Raji (cell line): ENCODE results near the gene SSRP1.

Source experiments
- POLR2A ChIP-seq: IDR thresholded peaks from 2 replicates; pipeline ENCODE4 v1.6.1; 2011; ENCODE audit warnings: low read depth, low read length, control low read depth; ENCODE audit not compliant: insufficient read depth

Gene SSRP1

GRCh38 chr11:57335343-57336110, at the start of gene SSRP1:
TSS of gene SSRP1 (minus strand) at chr11:57335892. CDS start at chr11:57335121, 771 bp downstream.
- peak; percentile 80 for TF ChIP-seq POLR2A

GRCh38 chr11:57380975-57381374, 45.3 kb upstream of the SSRP1 start, which contains the start of gene PRG3:
TSS of gene PRG3 (minus strand) at chr11:57381150. CDS start at chr11:57380708, 442 bp downstream.
- TF ChIP-seq POLR2A: no peak

GRCh38 chr11:57379732-57380131, 44.0 kb upstream of the SSRP1 start:
- no peak for TF ChIP-seq POLR2A

GRCh38 chr11:57378186-57378585, 42.5 kb upstream of the SSRP1 start:
- TF ChIP-seq POLR2A: no peak

- no peak for TF ChIP-seq POLR2A
Observed at GRCh38 chr11:57377107-57377506, 41.4 kb upstream of the SSRP1 start.

GRCh38 chr11:57376095-57377090, 40.7 kb upstream of the SSRP1 start:
- no peak for TF ChIP-seq POLR2A

GRCh38 chr11:57375490-57375889, 39.8 kb upstream of the SSRP1 start:
- no peak for TF ChIP-seq POLR2A

GRCh38 chr11:57374966-57375365, 39.3 kb upstream of the SSRP1 start:
- no peak for TF ChIP-seq POLR2A

GRCh38 chr11:57373146-57373545, 37.5 kb upstream of the SSRP1 start:
- TF ChIP-seq POLR2A: no peak

- TF ChIP-seq POLR2A: no peak
Observed at GRCh38 chr11:57370941-57371340, 35.2 kb upstream of the SSRP1 start.

GRCh38 chr11:57370251-57370650, 34.6 kb upstream of the SSRP1 start:
- TF ChIP-seq POLR2A: no peak

- TF ChIP-seq POLR2A: no peak
Observed at GRCh38 chr11:57368845-57369232, 33.1 kb upstream of the SSRP1 start.

- TF ChIP-seq POLR2A: no peak
Observed at GRCh38 chr11:57368106-57368844, 32.6 kb upstream of the SSRP1 start.

GRCh38 chr11:57364851-57365660, 29.4 kb upstream of the SSRP1 start:
- TF ChIP-seq POLR2A: no peak
